Mesothelial cell of epicardium (in vitro differentiated cells): ENCODE measurements around the gene UBTD1. TPM values are rescaled to one million over a fixed set of nuclear protein-coding genes. Genes with fewer than 3 reads are reported as not detected.
"Not testable (repeated sequence)": the region's sequence is repeated elsewhere in the genome, so short reads cannot be mapped to it uniquely, and the experiment has no call there.

Experiments used
- DNase-seq, 2 experiments: peaks; one replicate each; pipeline ENCODE4 v3.0.0; 2021; ENCODE audit warnings: low spot score in 2 of 2; ENCODE audit not compliant: unreplicated experiment in 2 of 2
- H3K27ac Mint-ChIP-seq: 2 replicates; pipeline ENCODE4 v1.8.0; 2021; ENCODE audit warnings: mixed read lengths
- H3K27me3 Mint-ChIP-seq: 2 replicates; pipeline ENCODE4 v1.8.0; 2021; ENCODE audit warnings: low read depth, mixed read lengths
- H3K36me3 Mint-ChIP-seq: 2 replicates; pipeline ENCODE4 v1.8.0; 2021; ENCODE audit warnings: mixed read lengths
- H3K4me1 Mint-ChIP-seq: 2 replicates; pipeline ENCODE4 v1.8.0; 2021; ENCODE audit warnings: mixed read lengths
- H3K4me3 Mint-ChIP-seq: 2 replicates; pipeline ENCODE4 v1.8.0; 2021; ENCODE audit warnings: mild to moderate bottlenecking, moderate library complexity, mixed read lengths
- H3K9me3 Mint-ChIP-seq: 2 replicates; pipeline ENCODE4 v1.8.0; 2021; ENCODE audit warnings: mixed read lengths
- total RNA-seq: library from RNA; stranded (reverse); gene quantifications from 3 replicates; pipeline ENCODE4 v1.2.1, GENCODE V29; 2021
- TF ChIP-seq, protein P1 (sequence below): fragments of 200-600 bp; sonication (generic); IDR thresholded peaks from one replicate; pipeline ENCODE4 v1.5.0; 2021; ENCODE audit warnings: antibody characterized with exemption; ENCODE audit not compliant: unreplicated experiment

Gene UBTD1
- total RNA-seq, 1 donor from 2014 or later: 9.1 TPM

DNA sequence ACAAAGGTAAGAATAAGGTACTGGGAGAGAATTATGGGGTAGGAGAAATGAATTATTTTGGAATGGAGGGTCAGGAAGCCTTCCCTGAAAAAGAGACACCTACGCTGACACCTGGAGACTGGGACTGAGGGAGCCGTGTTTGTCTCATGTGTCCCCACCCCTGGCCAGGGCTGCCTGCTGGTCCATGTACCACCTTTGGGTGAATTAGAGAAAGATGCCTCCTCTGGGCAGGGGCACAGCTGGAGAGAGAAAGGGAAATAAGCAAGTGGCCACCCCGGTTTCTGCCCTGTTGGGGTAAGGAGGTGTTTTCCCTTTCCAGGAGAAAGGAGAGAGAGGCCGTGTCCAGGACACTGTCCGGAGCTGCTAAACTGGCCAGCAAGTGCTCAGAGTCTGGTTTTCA lies 21.8 kb downstream of the UBTD1 start:
- peaks cover 4% of the 10 kb centered on the region for H3K4me1 Mint-ChIP-seq
- no peaks in the 10 kb centered on the region for H3K27me3 Mint-ChIP-seq
- H3K4me3 Mint-ChIP-seq: no peak overlapping the region
- H3K36me3 Mint-ChIP-seq: no peaks in the 10 kb centered on the region
- H3K9me3 Mint-ChIP-seq: no peaks in the 10 kb centered on the region
- no peak overlapping the region for H3K27ac Mint-ChIP-seq
- TF ChIP-seq, protein P1, sequence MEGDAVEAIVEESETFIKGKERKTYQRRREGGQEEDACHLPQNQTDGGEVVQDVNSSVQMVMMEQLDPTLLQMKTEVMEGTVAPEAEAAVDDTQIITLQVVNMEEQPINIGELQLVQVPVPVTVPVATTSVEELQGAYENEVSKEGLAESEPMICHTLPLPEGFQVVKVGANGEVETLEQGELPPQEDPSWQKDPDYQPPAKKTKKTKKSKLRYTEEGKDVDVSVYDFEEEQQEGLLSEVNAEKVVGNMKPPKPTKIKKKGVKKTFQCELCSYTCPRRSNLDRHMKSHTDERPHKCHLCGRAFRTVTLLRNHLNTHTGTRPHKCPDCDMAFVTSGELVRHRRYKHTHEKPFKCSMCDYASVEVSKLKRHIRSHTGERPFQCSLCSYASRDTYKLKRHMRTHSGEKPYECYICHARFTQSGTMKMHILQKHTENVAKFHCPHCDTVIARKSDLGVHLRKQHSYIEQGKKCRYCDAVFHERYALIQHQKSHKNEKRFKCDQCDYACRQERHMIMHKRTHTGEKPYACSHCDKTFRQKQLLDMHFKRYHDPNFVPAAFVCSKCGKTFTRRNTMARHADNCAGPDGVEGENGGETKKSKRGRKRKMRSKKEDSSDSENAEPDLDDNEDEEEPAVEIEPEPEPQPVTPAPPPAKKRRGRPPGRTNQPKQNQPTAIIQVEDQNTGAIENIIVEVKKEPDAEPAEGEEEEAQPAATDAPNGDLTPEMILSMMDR: no peak
- DNase-seq: no peak

DNA sequence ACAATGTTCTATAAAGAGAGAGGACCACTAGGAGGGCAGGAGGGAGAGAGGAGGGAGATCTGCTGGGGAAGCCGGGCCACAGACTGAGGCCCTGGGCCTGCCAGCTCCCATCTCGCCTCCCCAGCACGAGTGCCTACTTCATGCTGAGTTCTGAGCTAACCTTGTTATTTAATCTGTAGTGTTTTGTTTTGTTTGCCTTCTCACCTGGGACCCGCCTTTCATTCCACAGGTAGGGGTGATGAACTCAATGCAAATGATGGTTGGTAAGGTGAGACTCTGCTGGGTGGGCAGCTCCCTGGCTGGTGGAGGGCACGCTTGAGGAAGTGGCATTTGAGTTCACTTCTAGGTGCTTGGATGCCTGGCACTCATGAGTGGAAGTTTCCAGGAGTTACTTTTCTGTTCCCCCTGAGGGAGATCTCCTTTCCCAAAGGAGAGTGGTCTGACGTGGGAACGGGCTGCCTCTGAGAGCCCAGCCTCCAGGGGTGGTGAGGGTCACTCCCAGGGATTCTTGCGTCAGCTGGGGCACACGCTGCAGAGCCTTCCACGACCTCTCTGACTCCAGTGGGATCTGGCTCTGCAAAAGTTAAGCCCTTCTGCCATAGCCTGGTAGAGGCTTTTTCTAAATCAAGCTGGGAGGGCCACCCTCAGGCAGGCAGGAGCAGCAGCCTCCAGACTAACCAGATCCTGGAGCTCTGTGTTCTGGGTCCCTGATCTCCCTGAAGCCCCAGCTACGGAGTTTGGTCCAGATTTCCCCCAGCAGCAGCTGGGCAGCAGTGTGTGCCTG lies 22.4 kb downstream of the UBTD1 start:
- H3K4me3 Mint-ChIP-seq: no peak overlapping the region
- no peaks in the 10 kb centered on the region for H3K36me3 Mint-ChIP-seq
- no peak overlapping the region for H3K27ac Mint-ChIP-seq
- H3K4me1 Mint-ChIP-seq: peaks cover 4% of the 10 kb centered on the region
- H3K9me3 Mint-ChIP-seq: no peaks in the 10 kb centered on the region
- DNase-seq: no peak
- H3K27me3 Mint-ChIP-seq: no peaks in the 10 kb centered on the region
- TF ChIP-seq, protein P1: no peak

GRCh38 chr10:97522071-97522470 lies 23.3 kb downstream of the UBTD1 start:
- Mint-ChIP-seq H3K4me1 (peaks cover 4% of the 10 kb centered on the region), H3K4me3 (no peak overlapping the region), H3K27me3 (no peaks in the 10 kb centered on the region), H3K9me3 (no peaks in the 10 kb centered on the region), H3K36me3 (no peaks in the 10 kb centered on the region), H3K27ac (no peak overlapping the region)
- no peak for DNase-seq
- TF ChIP-seq, protein P1: no peak

DNA sequence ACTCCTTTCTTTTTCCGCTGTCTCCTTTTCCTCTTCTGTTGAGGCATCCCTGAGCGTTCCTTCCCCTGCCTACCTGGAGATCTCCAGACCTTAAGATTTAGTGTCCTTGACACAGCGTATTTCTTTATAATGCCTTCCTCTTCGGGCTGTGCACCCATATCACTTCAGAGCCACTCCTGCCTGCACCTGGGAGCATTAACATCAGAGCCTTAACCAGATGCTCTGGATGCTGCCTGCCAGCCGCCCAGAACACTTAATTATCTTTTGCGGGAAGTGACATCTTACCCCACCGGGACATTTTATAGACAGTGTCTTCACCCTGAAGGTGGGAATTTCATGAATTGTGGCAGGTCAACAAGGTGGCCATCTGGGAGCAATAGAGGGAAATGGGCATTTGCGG lies 24.2 kb downstream of the UBTD1 start:
- DNase-seq: no peak
- Mint-ChIP-seq H3K9me3 (no peaks in the 10 kb centered on the region), H3K4me3 (no peak overlapping the region), H3K27me3 (no peaks in the 10 kb centered on the region), H3K27ac (no peak overlapping the region), H3K36me3 (no peaks in the 10 kb centered on the region), H3K4me1 (peaks cover 4% of the 10 kb centered on the region)
- TF ChIP-seq, protein P1: no peak

DNA sequence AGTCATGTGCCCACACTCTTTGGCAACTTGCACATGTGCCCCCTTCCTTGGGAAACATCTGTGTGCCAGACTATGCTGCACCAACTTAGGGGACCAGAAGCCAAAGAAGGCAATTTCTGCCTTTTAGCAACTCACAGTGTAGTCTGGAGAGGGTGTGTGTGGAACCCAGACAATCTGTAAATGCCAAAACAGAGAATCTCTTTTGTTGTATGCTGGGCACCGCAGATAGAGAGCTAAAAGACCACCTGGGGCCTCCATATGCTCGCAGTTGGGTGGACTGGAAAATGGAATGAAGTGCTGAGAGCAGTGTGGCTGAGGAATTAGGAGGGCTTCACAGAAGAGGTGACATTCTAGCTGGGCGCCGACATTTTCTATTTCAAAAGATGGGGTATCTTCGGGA lies 26.4 kb downstream of the UBTD1 start:
- no peaks in the 10 kb centered on the region for H3K27me3 Mint-ChIP-seq
- TF ChIP-seq, protein P1: no peak
- no peaks in the 10 kb centered on the region for H3K4me1 Mint-ChIP-seq
- peaks cover 4% of the 10 kb centered on the region for H3K36me3 Mint-ChIP-seq
- peaks cover 4% of the 10 kb centered on the region for H3K9me3 Mint-ChIP-seq
- H3K4me3 Mint-ChIP-seq: no peak overlapping the region
- DNase-seq: no peak
- no peak overlapping the region for H3K27ac Mint-ChIP-seq

GRCh38 chr10:97525683-97526110 lies 27.0 kb downstream of the UBTD1 start:
- Mint-ChIP-seq H3K27me3 (no peaks in the 10 kb centered on the region), H3K27ac (no peak overlapping the region), H3K4me1 (no peaks in the 10 kb centered on the region), H3K4me3 (no peak overlapping the region), H3K9me3 (peaks cover 4% of the 10 kb centered on the region), H3K36me3 (peaks cover 4% of the 10 kb centered on the region)
- DNase-seq: no peak
- TF ChIP-seq, protein P1: no peak

- not testable (repeated sequence) for H3K4me1 Mint-ChIP-seq, H3K36me3 Mint-ChIP-seq, H3K9me3 Mint-ChIP-seq, DNase-seq, H3K27me3 Mint-ChIP-seq, H3K4me3 Mint-ChIP-seq, H3K27ac Mint-ChIP-seq
These were observed 30.2 kb downstream of the UBTD1 start for GRCh38 chr10:97528876-97529275.
